NB4 (cell line): ENCODE measurements around the gene EHBP1L1.

Source experiments
- CTCF ChIP-seq: IDR thresholded peaks from one replicate; pipeline ENCODE4 v1.5.1; 2012; ENCODE audit warnings: low read depth, low read length
- MAX ChIP-seq: IDR thresholded peaks from 2 replicates; pipeline ENCODE4 v1.6.1; 2011; ENCODE audit warnings: low read depth, low read length
- POLR2A ChIP-seq: IDR thresholded peaks from 2 replicates; pipeline ENCODE4 v1.6.1; 2011; ENCODE audit warnings: mild to moderate bottlenecking; ENCODE audit not compliant: insufficient read length; ENCODE audit errors: extremely low read depth

GRCh38 chr11:65580756-65581155 is 4.9 kb downstream of the EHBP1L1 start:
- TF ChIP-seq CTCF (no peak), POLR2A (no peak), MAX (no peak)
